Measurements from ENCODE around the gene FGD5.
"Not testable (repeated sequence)": the region's sequence is repeated elsewhere in the genome, so short reads cannot be mapped to it uniquely, and the experiment has no call there.

FGD5 gene

DNA sequence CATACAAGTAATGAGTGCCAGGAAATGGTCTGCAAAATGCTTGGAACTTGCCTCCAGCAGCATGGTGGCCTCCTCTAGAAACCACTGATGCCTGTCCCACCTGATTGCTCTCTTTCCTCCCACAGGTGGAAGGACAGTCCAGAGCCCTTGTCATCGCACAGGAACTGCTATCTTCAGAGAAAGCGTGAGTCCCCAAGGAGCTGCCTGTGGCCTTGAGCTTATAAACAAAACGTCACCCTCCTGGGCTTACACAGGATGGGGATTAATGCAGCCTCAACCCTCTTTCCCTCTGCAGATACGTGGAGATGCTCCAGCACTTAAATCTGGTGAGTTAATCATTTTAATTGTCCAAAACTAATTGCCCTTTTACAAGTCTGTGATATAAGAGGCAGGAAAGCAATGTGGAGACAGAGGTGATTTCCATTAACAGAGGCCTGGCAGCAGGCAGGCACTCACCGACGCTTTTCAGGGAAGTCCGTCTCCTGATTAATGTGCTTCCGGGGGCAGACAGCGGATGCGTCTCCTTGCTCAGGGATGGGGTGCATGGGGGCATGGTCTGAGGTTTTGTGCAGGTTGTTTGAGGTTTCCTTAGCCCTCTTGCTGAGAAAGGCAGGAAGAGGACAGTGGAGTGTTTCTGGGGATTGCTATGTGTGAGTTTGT lies 61.8 kb downstream of the FGD5 start:
- DNase-seq = no peak

DNA sequence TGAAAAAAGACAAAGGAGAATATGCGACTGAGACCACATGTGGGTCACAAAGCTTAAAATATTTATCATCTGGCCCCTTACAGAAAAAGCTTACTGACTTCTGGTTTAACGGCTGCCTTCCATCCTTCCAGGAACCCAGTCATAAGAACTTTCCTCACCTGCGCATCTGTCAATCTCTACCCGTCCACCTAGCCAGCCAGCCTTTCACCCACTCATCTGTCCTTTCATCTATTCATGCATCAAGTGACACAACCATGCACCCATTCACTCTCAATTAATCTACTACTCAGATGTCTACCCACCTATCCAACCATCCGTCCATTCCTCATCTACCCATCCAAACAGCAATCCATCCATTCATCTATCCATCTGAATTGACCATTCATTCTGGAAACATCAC lies 64.5 kb downstream of the FGD5 start:
- DNase-seq = no peak

DNA sequence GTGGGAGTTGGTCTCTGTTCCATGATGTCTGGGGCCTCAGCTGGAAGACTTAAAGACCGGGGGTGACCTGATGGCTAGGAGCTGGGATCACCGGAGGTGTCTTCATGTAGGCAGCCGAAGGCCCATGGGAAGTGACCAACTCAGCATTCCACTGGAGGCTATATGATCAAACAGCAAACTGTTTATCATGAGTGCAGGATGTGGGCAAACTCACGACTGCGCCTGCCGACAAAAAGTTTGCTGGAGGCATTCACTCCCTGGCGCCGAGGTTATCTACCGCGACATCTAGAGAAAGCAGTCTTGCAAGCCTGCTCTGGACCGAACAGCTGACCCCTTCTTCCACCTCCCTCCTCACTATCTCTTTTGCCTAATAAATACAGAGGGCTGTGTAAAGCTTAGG lies 65.9 kb downstream of the FGD5 start:
- DNase-seq = no peak

GRCh38 chr3:14885307-14885706 lies 66.5 kb downstream of the FGD5 start:
- DNase-seq = no peak

DNA sequence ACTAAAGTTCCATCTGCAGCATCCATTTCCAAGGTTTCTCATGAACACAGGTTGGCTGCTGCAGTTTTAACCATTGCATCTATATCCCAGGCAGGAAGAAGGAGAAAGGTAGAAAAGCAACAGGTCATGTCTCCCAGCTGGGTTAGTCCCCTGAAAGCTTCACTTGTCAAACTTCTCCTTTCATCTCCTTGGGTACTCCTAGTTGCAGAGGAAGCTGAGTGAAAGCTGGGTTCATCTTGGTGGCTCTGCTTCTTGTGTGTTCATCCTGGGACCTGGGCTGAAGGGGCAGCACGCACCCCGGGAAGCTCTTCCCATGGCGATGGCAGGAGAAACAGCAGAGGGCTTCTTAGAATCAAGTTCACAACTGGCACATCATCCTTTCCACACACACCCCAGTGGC lies 67.3 kb downstream of the FGD5 start:
- no peak for DNase-seq

DNA sequence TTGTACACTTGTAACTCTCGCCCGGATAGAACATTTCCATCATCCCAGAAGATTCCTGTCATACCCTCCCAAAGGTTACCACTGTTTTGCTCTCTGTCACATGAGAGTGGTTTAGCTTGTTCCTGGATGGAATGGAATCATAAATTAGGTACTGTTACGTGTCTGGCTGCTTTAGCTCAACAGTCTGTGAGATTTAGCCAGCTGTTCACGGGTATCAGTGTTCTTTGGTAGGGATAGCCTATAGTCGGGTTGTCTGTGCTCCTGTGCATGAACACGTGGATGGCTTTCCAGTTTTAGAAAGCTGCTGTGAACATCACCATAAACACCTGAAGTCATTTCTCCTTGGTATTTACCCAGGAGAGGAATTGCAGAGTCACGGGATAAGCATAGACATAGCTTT lies 70.4 kb downstream of the FGD5 start:
- no peak for DNase-seq

GRCh38 chr3:14889943-14890342 lies 71.2 kb downstream of the FGD5 start:
- no peak for DNase-seq

DNA sequence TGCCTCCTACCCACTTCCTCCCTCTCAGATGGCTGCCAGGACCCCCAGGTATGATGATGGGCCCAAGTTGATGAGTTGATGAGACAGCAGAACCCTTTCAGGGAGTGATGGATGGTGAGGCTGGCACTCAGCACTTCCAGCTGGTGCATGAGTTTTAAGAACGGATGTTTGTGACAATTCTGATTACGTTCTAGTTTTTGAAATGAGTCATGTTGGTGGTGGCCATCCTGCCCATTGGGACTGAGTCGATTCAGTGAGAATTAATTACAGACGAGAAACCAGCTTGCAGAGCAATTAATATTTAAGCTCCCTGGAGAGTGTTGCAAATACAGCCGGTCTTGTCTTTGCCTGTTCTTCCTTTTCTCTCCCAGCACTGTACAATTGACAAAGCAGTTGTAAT lies 71.7 kb downstream of the FGD5 start:
- no peak for DNase-seq

DNA sequence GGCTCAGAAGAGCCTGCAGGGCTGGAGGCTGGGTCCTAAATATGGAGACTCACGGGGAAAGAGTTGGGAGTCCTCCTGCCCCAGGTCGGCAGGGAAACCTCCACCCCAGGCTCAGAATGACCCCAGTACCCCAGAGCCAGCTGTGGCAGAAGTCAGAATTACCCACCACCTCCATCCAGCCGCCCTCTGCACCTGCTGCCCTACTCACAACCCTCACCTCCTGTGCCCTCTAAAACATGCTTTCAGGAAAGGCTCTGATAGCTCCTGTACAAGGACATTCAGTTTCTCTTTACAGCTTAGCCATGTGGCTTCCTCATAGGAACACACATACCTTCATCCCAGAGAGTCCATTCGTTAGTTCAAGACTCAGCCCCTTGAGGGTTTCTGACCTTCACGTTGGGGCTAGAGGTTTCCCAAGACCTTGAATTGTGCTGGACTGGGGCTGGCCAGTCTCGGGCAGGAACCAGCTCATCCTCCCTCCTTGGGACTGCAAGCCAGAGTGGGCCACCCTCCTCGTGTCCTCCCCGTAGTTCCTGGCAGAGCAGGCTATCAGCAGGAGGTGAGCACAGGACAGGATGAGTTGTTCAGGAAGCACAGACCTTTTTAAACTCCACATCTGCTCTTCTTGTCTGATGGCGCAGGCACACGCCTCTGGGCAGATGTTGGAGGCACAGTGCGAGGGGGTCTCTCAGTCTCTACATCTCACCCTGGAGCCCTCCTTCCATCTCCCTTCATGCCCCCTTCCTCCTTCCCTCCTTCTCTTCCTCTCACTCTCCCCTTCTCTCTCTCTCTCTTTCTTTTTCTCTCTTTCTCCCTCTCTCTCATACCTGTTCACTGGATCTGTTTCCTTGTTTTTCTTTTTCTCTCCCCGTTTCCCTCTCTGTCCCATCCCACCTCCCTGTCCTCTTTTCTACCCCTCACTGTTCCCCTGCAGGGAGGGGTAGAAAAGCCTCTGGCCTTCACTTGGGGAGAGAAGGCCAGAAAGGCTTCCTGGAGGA lies 72.7 kb downstream of the FGD5 start:
- no peak for DNase-seq

DNA sequence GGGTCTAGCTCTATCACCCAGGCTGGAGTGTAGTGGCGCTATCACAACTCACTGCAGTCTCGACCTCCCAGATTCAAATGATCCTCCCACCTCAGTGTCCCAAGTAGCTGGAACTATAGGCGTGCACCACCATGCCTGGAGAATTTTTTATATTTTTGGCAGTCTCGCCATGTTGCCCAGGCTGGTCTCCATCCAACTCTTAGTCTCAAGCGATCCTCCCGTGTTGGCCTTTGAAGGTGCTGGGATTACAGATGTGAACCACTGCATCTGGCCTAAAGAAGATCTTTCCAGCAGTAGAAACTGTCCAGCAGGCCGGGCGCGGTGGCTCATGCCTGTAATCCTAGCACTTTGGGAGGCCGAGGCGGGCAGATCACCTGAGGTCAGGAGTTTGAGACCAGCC lies 73.5 kb downstream of the FGD5 start:
- no peak for DNase-seq

GRCh38 chr3:14894085-14894484 lies 75.3 kb downstream of the FGD5 start:
- DNase-seq = no peak

GRCh38 chr3:14897266-14897665 lies 78.5 kb downstream of the FGD5 start:
- DNase-seq = no peak

- no peak for DNase-seq
Measured at GRCh38 chr3:14898929-14899328, 80.2 kb downstream of the FGD5 start.

DNA sequence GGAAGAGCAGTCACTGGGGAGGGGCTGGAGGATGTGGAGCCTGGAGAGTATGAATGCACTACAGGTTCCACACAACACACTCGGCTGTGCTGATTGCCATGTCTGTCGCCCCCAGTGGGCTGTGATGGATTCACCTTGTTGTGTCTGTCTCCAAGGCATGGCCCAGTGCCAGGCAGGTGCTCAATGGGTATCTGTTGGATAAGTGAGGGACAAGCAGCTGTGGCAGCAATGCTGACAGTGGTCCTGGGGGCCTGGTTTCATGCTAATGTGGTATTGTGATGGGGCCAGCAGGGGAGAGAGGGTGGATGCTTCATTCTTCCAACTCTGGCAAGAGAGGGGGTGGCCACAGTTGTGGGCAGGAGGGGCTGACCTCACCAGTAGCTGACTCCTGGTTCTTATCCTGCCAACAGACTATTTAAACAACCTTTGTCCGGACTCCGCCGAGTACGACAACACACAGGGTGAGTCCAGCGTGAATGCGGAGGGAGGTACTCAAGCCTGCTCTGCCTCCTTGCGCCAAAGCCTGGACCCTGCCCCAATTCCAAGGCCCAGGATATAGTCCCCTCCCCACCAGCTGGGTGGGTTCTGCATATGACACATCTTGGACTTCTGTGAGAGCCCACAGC lies 81.3 kb downstream of the FGD5 start:
- peak; percentile 70 for DNase-seq

- DNase-seq = no peak
Measured at GRCh38 chr3:14900881-14901873, 82.4 kb downstream of the FGD5 start.

DNA sequence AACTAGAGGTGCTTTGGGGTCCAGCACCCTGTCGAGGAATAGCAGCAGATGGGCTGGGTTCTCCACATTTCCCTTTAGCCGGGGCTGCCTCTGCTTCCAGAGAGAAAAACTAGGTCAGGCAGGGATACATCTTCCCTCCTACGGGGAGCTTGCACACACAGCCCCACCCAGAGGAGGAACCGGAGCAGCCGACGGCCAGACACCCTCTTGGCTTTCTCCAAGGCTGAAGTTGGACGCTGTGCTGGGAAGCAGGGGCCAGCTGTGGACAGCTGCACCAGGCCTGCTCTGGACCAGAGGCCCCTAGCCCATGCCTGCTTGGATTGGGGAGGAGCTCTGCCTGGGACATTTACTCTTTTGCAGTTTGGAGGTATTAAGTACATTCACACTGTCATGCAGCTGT lies 84.0 kb downstream of the FGD5 start:
- DNase-seq = no peak

DNA sequence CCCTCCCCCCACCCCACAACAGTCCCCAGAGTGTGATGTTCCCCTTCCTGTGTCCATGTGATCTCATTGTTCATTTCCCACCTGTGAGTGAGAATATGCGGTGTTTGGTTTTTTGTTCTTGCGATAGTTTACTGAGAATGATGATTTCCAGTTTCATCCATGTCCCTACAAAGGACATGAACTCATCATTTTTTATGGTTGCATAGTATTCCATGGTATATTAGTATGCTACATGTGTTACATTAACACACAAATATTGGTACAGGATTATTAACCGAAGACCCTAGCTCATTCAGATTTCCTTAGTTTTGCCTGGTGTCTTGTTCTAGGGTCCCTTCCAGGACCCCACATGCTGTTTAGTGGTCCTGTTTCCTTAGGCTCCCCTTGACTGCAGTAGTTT lies 84.7 kb downstream of the FGD5 start:
- not testable (repeated sequence) for DNase-seq

DNA sequence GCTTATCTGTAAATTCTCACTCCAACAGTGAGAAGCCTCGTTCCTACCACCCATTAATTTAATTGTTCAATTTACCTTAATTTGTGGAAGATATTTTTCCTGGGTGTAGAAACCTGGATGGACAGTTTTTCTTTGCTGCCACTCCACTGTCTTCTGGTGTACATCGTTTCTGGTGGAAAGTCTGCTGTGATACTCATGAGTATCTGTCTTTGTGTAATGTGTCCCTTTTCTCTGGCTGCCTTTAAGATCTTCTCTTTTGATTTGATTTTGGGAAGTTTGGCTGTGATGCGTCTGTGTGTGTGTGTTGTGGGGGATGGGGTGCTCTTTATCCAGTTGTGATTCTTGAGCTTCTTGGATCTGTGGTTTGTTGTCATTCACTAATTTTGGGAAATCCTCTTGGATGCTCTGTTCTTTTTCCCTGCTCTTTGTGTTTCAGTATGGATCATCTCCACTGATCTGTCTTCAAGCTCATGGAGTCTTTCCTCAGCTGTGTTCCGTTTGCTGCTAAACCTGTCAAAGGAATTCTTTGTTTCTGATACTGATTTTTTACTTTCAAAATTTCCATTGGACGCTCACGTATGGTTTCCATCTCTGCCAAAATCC lies 86.4 kb downstream of the FGD5 start:
- DNase-seq = no peak

GRCh38 chr3:14906355-14906971 lies 87.7 kb downstream of the FGD5 start:
- no peak for DNase-seq

DNA sequence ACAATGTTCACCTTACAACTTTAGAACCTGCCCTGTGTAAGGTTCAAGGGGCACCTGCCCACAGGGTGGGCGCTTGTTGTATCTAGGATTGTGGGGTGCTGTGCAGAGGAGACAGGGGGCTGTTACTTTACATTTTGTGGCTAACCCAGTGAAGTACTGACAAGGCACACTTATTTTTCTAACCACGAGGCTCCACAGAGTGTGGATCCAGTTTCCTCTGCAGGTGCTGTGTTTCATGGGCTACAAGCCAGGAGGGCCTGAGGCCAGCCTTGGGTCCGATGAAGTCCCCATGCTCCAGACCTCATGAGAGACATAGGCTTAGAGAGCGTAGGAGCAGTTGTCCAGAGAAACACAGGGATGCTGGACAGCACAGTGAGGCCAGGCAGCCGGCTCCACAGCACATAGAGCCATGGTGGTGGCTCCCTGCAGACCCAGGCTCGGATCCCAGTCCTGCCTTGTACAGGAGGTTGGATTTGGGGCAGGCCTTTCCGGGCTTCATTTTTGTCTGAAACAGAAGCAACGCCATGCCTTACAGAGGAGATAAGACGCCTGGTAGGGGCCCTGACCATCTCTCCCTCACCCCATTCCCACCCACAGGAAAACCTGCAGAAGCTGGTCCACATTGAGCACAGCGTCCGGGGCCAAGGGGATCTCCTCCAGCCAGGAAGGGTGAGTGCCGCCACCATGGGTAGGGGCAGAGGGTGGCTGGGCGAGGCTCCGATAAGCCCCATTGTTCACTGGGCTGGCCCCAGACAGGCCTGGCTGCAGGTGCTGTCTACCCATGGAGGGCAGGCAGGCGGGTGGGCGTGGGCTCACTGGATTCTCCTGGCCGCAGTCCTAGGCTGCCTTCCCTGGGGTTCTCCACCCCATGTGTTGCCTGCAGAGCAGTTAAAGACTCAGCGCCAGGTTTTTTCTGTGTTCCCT lies 88.5 kb downstream of the FGD5 start:
- DNase-seq = no peak

DNA sequence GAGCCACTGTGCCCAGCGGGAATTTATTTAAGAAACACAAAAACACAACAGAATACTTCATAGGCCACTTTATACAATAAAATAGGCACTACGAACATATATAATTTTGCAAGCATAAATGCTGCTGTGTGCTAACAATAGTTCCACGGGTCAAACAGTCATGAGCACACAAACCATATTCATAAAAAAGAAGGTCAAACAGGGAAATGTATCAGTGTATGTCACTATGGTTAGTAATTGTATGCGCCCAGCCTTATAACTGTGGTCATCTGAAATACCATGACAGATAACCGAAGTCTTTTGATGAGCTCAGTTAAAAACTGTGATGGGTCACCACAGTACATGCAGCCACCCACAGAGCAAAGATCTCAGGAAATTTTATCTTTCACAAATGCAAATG lies 90.5 kb downstream of the FGD5 start:
- DNase-seq = no peak
